Esophagus squamous epithelium (tissue), 5 donors: ENCODE measurements around the gene SPNS3. TPM values are rescaled to one million over a fixed set of nuclear protein-coding genes. Genes with fewer than 3 reads are reported as not detected.
A peak's percentile ranks its signal among the peaks of the same experiment; 100 is the strongest.

Source experiments
- DNase-seq: peaks from one replicate; lab custom pipeline; 2025; lab: John Stamatoyannopoulos, UW
- H3K27ac ChIP-seq, 4 donors: fragments of 200-600 bp; sonication (generic); one replicate each; pipeline ENCODE4 v1.5.1; 2016 to 2019; ENCODE audit warnings: mild to moderate bottlenecking in 1 of 4
- H3K27me3 ChIP-seq, 4 donors: fragments of 200-600 bp; sonication (generic); 1 replicate in 3 of 4; 2 replicates in 1 of 4; pipeline versions ENCODE4 v1.5.1 to v1.6.0; 2017 to 2021; ENCODE audit warnings: antibody characterized with exemption in 1 of 4
- H3K36me3 ChIP-seq, 3 donors: fragments of 200-600 bp; sonication (generic); one replicate each; pipeline ENCODE4 v1.5.1; 2016 to 2019
- H3K4me1 ChIP-seq, 3 donors: fragments of 200-600 bp; sonication (generic); one replicate each; pipeline ENCODE4 v1.5.1; 2017 to 2019
- H3K4me3 ChIP-seq, 4 donors: fragments of 200-600 bp; sonication (generic); 1 replicate in 3 of 4; 2 replicates in 1 of 4; pipeline ENCODE4 v1.5.1; 2016 to 2019; ENCODE audit warnings: mild to moderate bottlenecking in 2 of 4, moderate library complexity in 1 of 4
- H3K9me3 ChIP-seq, 3 donors: fragments of 200-600 bp; sonication (generic); one replicate each; pipeline ENCODE4 v1.5.1; 2016 to 2019
- POLR2A ChIP-seq, 4 donors: fragments of 450-650 bp; IDR thresholded peaks; one replicate each; pipeline ENCODE4 v1.6.1; 2017; ENCODE audit warnings: antibody characterized with exemption in 4 of 4, mild to moderate bottlenecking in 4 of 4, moderate library complexity in 3 of 4
- WGBS, 2 donors: methylation state at CpG; one replicate each; pipeline ENCODE4 v1.1.5; 2018; 5-methylcytosine and 5-hydroxymethylcytosine counted together
- intact Hi-C: fragments of 100-400 bp; cut with DNase I; formaldehyde crosslinking; loops from one replicate; pipeline ENCODE4 v1.15.0; 2022
- total RNA-seq, 4 donors: library from RNA; depleted of rRNA; stranded (reverse); fragments of >200 nt; gene quantifications; one replicate each; pipeline ENCODE4 v1.1.0, GENCODE V29; 2016
- TF ChIP-seq, protein P1 (sequence below), 6 experiments: fragments of 450-650 bp in 4 of 6; fragments of 200-600 bp in 2 of 6; sonication (generic) in 2 of 6; IDR thresholded peaks; one replicate each; pipeline ENCODE4 v1.5.1; 2016 to 2019; ENCODE audit warnings: antibody characterized with exemption in 6 of 6, mild to moderate bottlenecking in 4 of 6, moderate library complexity in 4 of 6
- donor health status: DM: yes; HTN: yes; CAD: no.

SPNS3 gene
- total RNA-seq, 4 donors from 2014 or later = 0.27 TPM; not detected in 3

DNA sequence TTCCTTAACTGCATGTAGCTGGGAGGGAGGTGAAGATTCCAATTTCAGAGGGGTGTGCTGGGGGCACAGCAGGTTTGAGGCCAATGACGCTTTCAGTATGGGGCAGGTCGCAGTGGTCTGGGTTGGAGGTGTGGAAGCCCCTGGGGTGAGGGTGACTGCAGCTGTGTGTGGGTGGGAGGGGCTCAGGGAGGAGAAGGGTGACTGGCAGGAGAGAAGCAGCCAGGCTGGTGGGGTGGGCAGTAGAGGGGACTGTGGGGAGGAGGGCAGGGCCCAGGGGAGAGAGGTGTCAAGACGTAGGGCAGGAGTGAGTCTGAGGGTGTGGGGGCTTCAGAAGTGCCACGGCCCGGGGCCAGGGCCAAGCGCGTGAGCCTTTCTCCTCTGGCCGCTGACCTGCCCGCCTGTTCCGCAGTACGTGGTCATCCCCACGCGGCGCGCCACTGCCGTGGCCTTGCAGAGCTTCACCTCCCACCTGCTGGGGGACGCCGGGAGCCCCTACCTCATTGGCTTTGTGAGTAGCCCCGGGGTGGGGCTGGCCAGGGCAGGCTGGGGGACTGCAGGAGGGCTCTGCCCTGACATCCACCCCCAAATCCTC is 102.0 kb downstream of the SPNS3 start:
- peak overlapping the region in 3 of 4 donors; percentile 71 to 85 (median 76) for H3K27ac ChIP-seq
- no peak overlapping the region for H3K4me3 ChIP-seq
- no peaks in the 10 kb centered on the region for H3K9me3 ChIP-seq
- H3K27me3 ChIP-seq = peaks cover 0 to 38% (median 0%) of the 10 kb centered on the region in 4 donors
- no peak for DNase-seq
- WGBS, 2 donors = 81 to 83% methylated on average over 15 of the region's 19 CpGs
- intact Hi-C loops = no loop called here
- no peak for TF ChIP-seq POLR2A (IDR thresholded peaks at IDR 0.05)
- TF ChIP-seq, protein P1, sequence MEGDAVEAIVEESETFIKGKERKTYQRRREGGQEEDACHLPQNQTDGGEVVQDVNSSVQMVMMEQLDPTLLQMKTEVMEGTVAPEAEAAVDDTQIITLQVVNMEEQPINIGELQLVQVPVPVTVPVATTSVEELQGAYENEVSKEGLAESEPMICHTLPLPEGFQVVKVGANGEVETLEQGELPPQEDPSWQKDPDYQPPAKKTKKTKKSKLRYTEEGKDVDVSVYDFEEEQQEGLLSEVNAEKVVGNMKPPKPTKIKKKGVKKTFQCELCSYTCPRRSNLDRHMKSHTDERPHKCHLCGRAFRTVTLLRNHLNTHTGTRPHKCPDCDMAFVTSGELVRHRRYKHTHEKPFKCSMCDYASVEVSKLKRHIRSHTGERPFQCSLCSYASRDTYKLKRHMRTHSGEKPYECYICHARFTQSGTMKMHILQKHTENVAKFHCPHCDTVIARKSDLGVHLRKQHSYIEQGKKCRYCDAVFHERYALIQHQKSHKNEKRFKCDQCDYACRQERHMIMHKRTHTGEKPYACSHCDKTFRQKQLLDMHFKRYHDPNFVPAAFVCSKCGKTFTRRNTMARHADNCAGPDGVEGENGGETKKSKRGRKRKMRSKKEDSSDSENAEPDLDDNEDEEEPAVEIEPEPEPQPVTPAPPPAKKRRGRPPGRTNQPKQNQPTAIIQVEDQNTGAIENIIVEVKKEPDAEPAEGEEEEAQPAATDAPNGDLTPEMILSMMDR (IDR thresholded peaks at IDR 0.05) = no peak
- peaks cover 5 to 47% (median 13%) of the 10 kb centered on the region in 3 donors for H3K36me3 ChIP-seq
- peaks cover 27 to 94% (median 51%) of the 10 kb centered on the region in 3 donors for H3K4me1 ChIP-seq

DNA sequence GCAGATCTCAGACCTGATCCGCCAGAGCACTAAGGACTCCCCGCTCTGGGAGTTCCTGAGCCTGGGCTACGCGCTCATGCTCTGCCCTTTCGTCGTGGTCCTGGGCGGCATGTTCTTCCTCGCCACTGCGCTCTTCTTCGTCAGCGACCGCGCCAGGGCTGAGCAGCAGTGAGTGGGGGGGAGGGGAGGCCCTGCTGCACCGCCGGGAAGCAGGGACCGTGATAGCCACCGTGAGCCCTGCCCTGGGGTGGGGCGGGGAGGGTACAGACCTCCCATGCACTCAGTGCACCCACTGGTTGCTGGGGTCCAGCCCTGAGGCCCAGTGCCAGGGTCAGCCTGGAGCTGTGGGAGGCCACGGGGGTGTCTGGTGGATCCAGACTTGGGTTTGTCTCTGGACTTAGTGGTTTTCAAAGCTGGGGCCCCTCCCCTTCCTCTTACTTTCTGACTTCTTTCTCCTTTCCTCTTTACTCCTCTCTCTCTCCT is 102.6 kb downstream of the SPNS3 start:
- peaks cover 8 to 52% (median 13%) of the 10 kb centered on the region in 3 donors for H3K36me3 ChIP-seq
- TF ChIP-seq POLR2A (IDR thresholded peaks at IDR 0.05) = no peak
- TF ChIP-seq, protein P1 (IDR thresholded peaks at IDR 0.05) = no peak
- no peak overlapping the region for H3K4me3 ChIP-seq
- WGBS, 2 donors = 26% methylated on average over 7 of the region's 19 CpGs; no CpG with 5 or more reads in 1 of the 2 donors
- H3K4me1 ChIP-seq = peaks cover 27 to 95% (median 51%) of the 10 kb centered on the region in 3 donors
- intact Hi-C loops = no loop called here
- no peaks in the 10 kb centered on the region for H3K9me3 ChIP-seq
- no peak for DNase-seq
- peaks cover 0 to 33% (median 0%) of the 10 kb centered on the region in 4 donors for H3K27me3 ChIP-seq
- H3K27ac ChIP-seq = peak overlapping the region; percentile 23 to 85 (median 74)

DNA sequence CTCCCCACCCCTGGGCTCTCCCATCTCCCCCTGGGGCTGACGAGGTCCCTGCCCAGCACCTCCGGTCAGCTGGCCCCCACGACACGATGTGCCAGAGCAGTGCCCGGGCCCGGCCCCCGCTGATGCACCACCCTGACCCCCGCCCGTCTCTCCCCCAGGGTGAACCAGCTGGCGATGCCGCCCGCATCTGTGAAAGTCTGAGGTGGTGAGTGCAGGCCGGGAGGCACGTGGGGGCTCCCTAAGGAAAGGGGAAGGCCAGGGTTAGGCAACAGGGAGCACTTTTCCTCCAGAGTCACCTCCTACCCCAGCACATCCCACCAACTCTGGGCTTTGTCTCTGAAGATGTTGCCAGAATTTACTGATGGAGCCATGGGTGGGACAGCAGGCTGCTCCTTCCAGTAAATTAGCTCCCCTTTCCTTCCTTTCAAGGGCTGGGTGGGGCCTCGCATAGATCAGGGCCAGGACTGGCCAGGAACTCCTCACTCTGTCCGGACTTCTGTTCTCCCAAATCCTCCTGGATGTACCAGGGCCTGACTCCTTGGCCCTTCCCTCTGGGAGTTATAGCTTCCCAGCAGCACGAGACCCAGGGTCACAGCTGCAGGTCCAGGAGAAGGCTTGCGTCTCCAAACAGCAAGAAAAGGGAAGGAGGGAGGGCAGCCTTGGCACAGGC is 103.1 kb downstream of the SPNS3 start:
- peaks cover 14 to 58% (median 18%) of the 10 kb centered on the region in 3 donors for H3K36me3 ChIP-seq
- TF ChIP-seq, protein P1 (IDR thresholded peaks at IDR 0.05) = no peak
- no peak for TF ChIP-seq POLR2A (IDR thresholded peaks at IDR 0.05)
- peaks cover 0 to 27% (median 0%) of the 10 kb centered on the region in 4 donors for H3K27me3 ChIP-seq
- peaks cover 27 to 98% (median 54%) of the 10 kb centered on the region in 3 donors for H3K4me1 ChIP-seq
- peak overlapping the region; percentile 23 to 85 (median 74) for H3K27ac ChIP-seq
- H3K9me3 ChIP-seq = no peaks in the 10 kb centered on the region
- no peak overlapping the region for H3K4me3 ChIP-seq
- intact Hi-C loops = no loop called here
- DNase-seq = no peak
- WGBS, 2 donors = 29 to 30% methylated on average over 4 to 6 of the region's 18 CpGs

Other genes with a start within 250 kb of the SPNS3 start
- gene ANKFY1, start 170.0 kb upstream of the SPNS3 start, total RNA-seq = 10 to 100 TPM; 21.0 to 34.7 (median 26.4) TPM
- gene UBE2G1, start 67.3 kb upstream of the SPNS3 start, total RNA-seq = 10 to 100 TPM; 52.5 to 88.2 (median 73.5) TPM
- gene SPNS2, start 64.9 kb downstream of the SPNS3 start, total RNA-seq = 10 to 100 TPM; 36.8 to 66.6 (median 47.6) TPM
- gene MYBBP1A, start 121.4 kb downstream of the SPNS3 start, total RNA-seq = 10 to 100 TPM; 32.4 to 70.0 (median 54.4) TPM
- gene GGT6, start 126.6 kb downstream of the SPNS3 start, total RNA-seq = 100 to 1,000 TPM in 1 of 4 donors, 10 to 100 TPM in 3; 46.0 to 141 (median 68.5) TPM
- gene SMTNL2, start 150.6 kb downstream of the SPNS3 start, total RNA-seq = under 1 TPM; 0.41 to 0.76 (median 0.69) TPM
- gene ALOX15, start 207.7 kb downstream of the SPNS3 start, total RNA-seq = under 1 TPM in 1 of 4 donors, not detected in 3; 0.30 TPM